Measurements from ENCODE around the gene USP38. TPM values are rescaled to one million over a fixed set of nuclear protein-coding genes. Genes with fewer than 3 reads are reported as not detected.

USP38 gene
- polyA plus RNA-seq, 2 donors: 5.1 to 5.3 TPM

Other genes starting within 250 kb of the USP38 start
- 10 to 100 TPM in 1 of 2 donors, 1 to 10 TPM in 1; 7.8 to 10.0 TPM for gene GAB1, start 152.0 kb downstream of the USP38 start, polyA plus RNA-seq